ENCODE results near the gene SHC1.
A peak's percentile ranks its signal among the peaks of the same experiment; 100 is the strongest.

- TF ChIP-seq EZH2 (IDR thresholded peaks at IDR 0.05) (no peak), POLR2AphosphoS5 (IDR thresholded peaks at IDR 0.05; ENCODE audit: borderline replicate concordance, low read depth, low read length) (peak; percentile 44), FOXP2 (optimal IDR thresholded peaks at IDR 0.05; ENCODE audit: control extremely low read depth, extremely low read length, insufficient read depth) (no peak)
Observed at GRCh38 chr1:154955718-154956543, 14.6 kb downstream of the SHC1 start, which contains the start of gene PBXIP1.

All from SK-N-MC (cell line).